GM23338 (cell line): ENCODE data around the gene STK24. TPM values are rescaled to one million over a fixed set of nuclear protein-coding genes. Genes with fewer than 3 reads are reported as not detected.

Source experiments
- ATAC-seq: fragments of 200-7000 bp; cut with Tn5 transposase; 3 replicates; pipeline ENCODE4 v1.9.1; 2020
- DNase-seq: peaks from one replicate; pipeline ENCODE4 v3.0.0-alpha.2; 2015; ENCODE audit warnings: low spot score
- H2AFZ ChIP-seq: fragments of 200-600 bp; sonication (generic); 2 replicates; pipeline ENCODE4 v1.8.0; 2016; ENCODE audit warnings: antibody characterized with exemption, mild to moderate bottlenecking, moderate library complexity
- H3F3A ChIP-seq: fragments of 200-600 bp; sonication (generic); replicated peaks from 2 replicates; pipeline ENCODE4 v1.8.0; 2017; ENCODE audit warnings: antibody characterized with exemption, mixed run types, low read depth
- H3K27ac ChIP-seq: fragments of 200-600 bp; sonication (generic); 2 replicates; pipeline ENCODE4 v1.6.1; 2016; ENCODE audit warnings: low read depth
- H3K27me3 ChIP-seq: fragments of 200-600 bp; sonication (generic); 2 replicates; pipeline ENCODE4 v1.8.0; 2016; ENCODE audit warnings: mild to moderate bottlenecking, mixed run types, moderate library complexity; ENCODE audit not compliant: insufficient read depth
- H3K36me3 ChIP-seq: fragments of 200-600 bp; sonication (generic); 2 replicates; pipeline ENCODE4 v1.8.0; 2016; ENCODE audit warnings: mild to moderate bottlenecking; ENCODE audit not compliant: insufficient read depth
- H3K4me1 ChIP-seq: fragments of 200-600 bp; sonication (generic); 2 replicates; pipeline ENCODE4 v1.8.0; 2016; ENCODE audit warnings: mild to moderate bottlenecking, moderate library complexity; ENCODE audit not compliant: insufficient read depth
- H3K4me2 ChIP-seq: fragments of 200-600 bp; sonication (generic); 2 replicates; pipeline ENCODE4 v1.7.1; 2017; ENCODE audit warnings: mixed run types
- H3K4me3 ChIP-seq: fragments of 200-600 bp; sonication (generic); 2 replicates; pipeline ENCODE4 v1.6.1; 2016; ENCODE audit warnings: mixed run types
- H3K79me2 ChIP-seq: fragments of 200-600 bp; sonication (generic); replicated peaks from 2 replicates; pipeline ENCODE4 v1.8.0; 2017; ENCODE audit warnings: mild to moderate bottlenecking; ENCODE audit not compliant: insufficient read depth
- H3K9me2 ChIP-seq: fragments of 200-600 bp; sonication (generic); 2 replicates; pipeline ENCODE4 v1.8.0; 2017; ENCODE audit not compliant: insufficient read depth
- H4K20me1 ChIP-seq: fragments of 200-600 bp; sonication (generic); replicated peaks from 2 replicates; pipeline ENCODE4 v1.8.0; 2017; ENCODE audit warnings: mild to moderate bottlenecking; ENCODE audit not compliant: insufficient read depth
- H3K27ac Mint-ChIP-seq: 2 replicates; pipeline ENCODE4 v1.8.0; 2020; ENCODE audit warnings: inconsistent platforms, mild to moderate bottlenecking, moderate library complexity, mixed read lengths
- H3K27me3 Mint-ChIP-seq: 3 replicates; pipeline ENCODE4 v1.8.0; 2022; ENCODE audit warnings: low read depth, mild to moderate bottlenecking, moderate library complexity, mixed read lengths, inconsistent platforms; ENCODE audit not compliant: insufficient read depth, poor library complexity
- H3K36me3 Mint-ChIP-seq: 3 replicates; pipeline ENCODE4 v1.8.0; 2021; ENCODE audit warnings: low read depth, mild to moderate bottlenecking, inconsistent platforms, moderate library complexity, mixed read lengths
- H3K4me1 Mint-ChIP-seq: 3 replicates; pipeline ENCODE4 v1.8.0; 2020; ENCODE audit warnings: mild to moderate bottlenecking, inconsistent platforms, mixed read lengths
- H3K4me3 Mint-ChIP-seq: 3 replicates; pipeline ENCODE4 v1.8.0; 2021; ENCODE audit warnings: moderate library complexity, mild to moderate bottlenecking, inconsistent platforms, mixed read lengths
- H3K9me3 Mint-ChIP-seq: 3 replicates; pipeline ENCODE4 v1.8.0; 2020; ENCODE audit warnings: moderate library complexity, mild to moderate bottlenecking, inconsistent platforms, mixed read lengths
- CREB1 ChIP-seq: fragments of 250-450 bp; sonication (Bioruptor Pico); IDR thresholded peaks from 2 replicates; pipeline ENCODE4 v1.5.0; 2020; ENCODE audit warnings: low read depth, mild to moderate bottlenecking, moderate library complexity
- CTCF ChIP-seq, 2 experiments: fragments of 200-600 bp in 1 of 2; sonication (generic) in 1 of 2; conservative IDR thresholded peaks; 2 replicates each; pipeline versions ENCODE4 v1.5.1 to v1.6.1; 2016 to 2017; ENCODE audit warnings: antibody characterized with exemption in 2 of 2, low read depth in 2 of 2, mild to moderate bottlenecking in 2 of 2, moderate library complexity in 1 of 2
- ETS1 ChIP-seq: IDR thresholded peaks from 2 replicates; pipeline ENCODE4 v1.6.1; 2016; ENCODE audit warnings: antibody characterized with exemption
- EZH2 ChIP-seq: fragments of 200-600 bp; sonication (generic); IDR thresholded peaks from one replicate; pipeline ENCODE4 v1.8.0; 2017; ENCODE audit warnings: antibody characterized with exemption, mild to moderate bottlenecking, low read depth; ENCODE audit not compliant: unreplicated experiment
- EZH2phosphoT487 ChIP-seq: fragments of 200-600 bp; sonication (generic); IDR thresholded peaks from one replicate; pipeline ENCODE4 v1.8.1; 2018; ENCODE audit warnings: antibody characterized with exemption; ENCODE audit not compliant: unreplicated experiment
- JUNB ChIP-seq: IDR thresholded peaks from one replicate; pipeline ENCODE4 v1.6.1; 2016; ENCODE audit warnings: antibody characterized with exemption; ENCODE audit not compliant: unreplicated experiment
- NANOG ChIP-seq: IDR thresholded peaks from 2 replicates; pipeline ENCODE4 v1.6.1; 2016; ENCODE audit warnings: antibody characterized with exemption, borderline replicate concordance
- POLR2AphosphoS5 ChIP-seq: IDR thresholded peaks from 2 replicates; pipeline ENCODE4 v1.6.1; 2016; ENCODE audit warnings: antibody characterized with exemption, low read depth
- REST ChIP-seq: IDR thresholded peaks from one replicate; pipeline ENCODE4 v1.6.1; 2018; ENCODE audit warnings: antibody characterized with exemption; ENCODE audit not compliant: unreplicated experiment
- STAT1 ChIP-seq: IDR thresholded peaks from one replicate; pipeline ENCODE4 v1.6.1; 2016; ENCODE audit warnings: antibody characterized with exemption; ENCODE audit not compliant: unreplicated experiment
- ZNF114 ChIP-seq: fragments of 250-450 bp; sonication (Bioruptor Pico); IDR thresholded peaks from 2 replicates; pipeline ENCODE4 v1.5.0; 2020; ENCODE audit warnings: mild to moderate bottlenecking, moderate library complexity
- ZNF331 ChIP-seq: fragments of 250-450 bp; sonication (Bioruptor Pico); IDR thresholded peaks from 2 replicates; pipeline ENCODE4 v1.5.0; 2020; ENCODE audit warnings: low read depth, mild to moderate bottlenecking, moderate library complexity
- ZNF462 ChIP-seq: fragments of 250-450 bp; sonication (Bioruptor Pico); IDR thresholded peaks from 2 replicates; pipeline ENCODE4 v1.5.0; 2020; ENCODE audit warnings: mild to moderate bottlenecking, moderate library complexity
- polyA plus RNA-seq: library from polyadenylated mRNA; unstranded; fragments of >200 nt; fragmentation: Nextera tagmentation; extraction: Ambion mirVana; gene quantifications from 2 replicates; pipeline ENCODE4 v1.2.1, GENCODE V29; 2016
- total RNA-seq: library from RNA; depleted of rRNA; stranded (reverse); fragments of >200 nt; shearing (Covaris generic); gene quantifications from 2 replicates; pipeline ENCODE4 v1.2.3, GENCODE V29; 2014

Gene STK24
- total and polyA plus RNA-seq, 2 experiments from 2014 or later: 56.5 to 144 TPM

- Histone ChIP-seq H3F3A (no peaks in the 10 kb centered on the region), H3K36me3 (no peaks in the 10 kb centered on the region), H3K4me2 (no peak overlapping the region), H3K27me3 (no peaks in the 10 kb centered on the region), H2AFZ (no peak overlapping the region), H3K4me1 (peaks cover 46% of the 10 kb centered on the region), H3K79me2 (peaks cover 98% of the 10 kb centered on the region), H3K9me2 (no peaks in the 10 kb centered on the region), H4K20me1 (peaks cover 75% of the 10 kb centered on the region), H3K4me3 (no peak overlapping the region), H3K27ac (peak overlapping the region; percentile 59; the same call in 1 of the 2 replicates)
- ATAC-seq (no peak), DNase-seq (no peak)
- H3K36me3 Mint-ChIP-seq: peaks cover 10% of the 10 kb centered on the region; the same call in 2 of the 3 replicates
- H3K4me1 Mint-ChIP-seq: peaks cover 73% of the 10 kb centered on the region
- H3K9me3 Mint-ChIP-seq: no peaks in the 10 kb centered on the region
- H3K4me3 Mint-ChIP-seq: no peak overlapping the region; the same call in 2 of the 3 replicates
- peaks cover 4% of the 10 kb centered on the region for H3K27me3 Mint-ChIP-seq
- TF ChIP-seq ETS1 (no peak), STAT1 (no peak), CTCF (conservative IDR thresholded peaks at IDR 0.05; ENCODE audit: low read depth in 2 of 2) (no peak), NANOG (no peak), POLR2AphosphoS5 (no peak), ZNF462 (CRISPR knock-in tag) (no peak), ZNF331 (CRISPR knock-in tag) (no peak), REST (no peak), EZH2 (no peak), JUNB (no peak), ZNF114 (CRISPR knock-in tag) (no peak), CREB1 (CRISPR knock-in tag) (no peak), EZH2phosphoT487 (no peak)
- peak overlapping the region; percentile 42; the same call in 1 of the 2 replicates for H3K27ac Mint-ChIP-seq
Observed at GRCh38 chr13:98520674-98521449, 56.0 kb downstream of the STK24 start.
